ENCODE data around the gene GNAQ.

Gene GNAQ

DNA sequence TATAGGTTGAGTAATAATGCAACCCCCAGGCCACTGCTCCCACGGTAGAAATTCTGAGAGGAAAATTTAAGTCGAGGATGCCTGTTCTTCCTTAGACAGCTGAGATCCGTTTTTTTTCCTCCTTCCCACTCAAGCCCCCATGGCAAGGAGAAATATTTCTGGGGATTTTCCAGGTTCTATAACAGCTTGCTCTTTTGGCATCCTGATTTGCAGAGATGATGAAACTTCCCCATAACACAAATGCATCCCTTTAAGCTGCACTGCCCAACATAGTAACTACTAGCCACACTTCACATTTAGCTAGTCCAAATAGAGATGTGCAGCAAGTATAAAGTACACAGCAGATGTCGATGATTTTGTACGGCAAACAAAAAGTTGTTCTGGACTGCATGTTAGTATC is 351.0 kb downstream of the GNAQ start:
- Mint-ChIP-seq H3K9me3 (no peaks in the 10 kb centered on the region), H3K4me1 (no peaks in the 10 kb centered on the region), H3K4me3 (no peak overlapping the region), H3K27me3 (no peaks in the 10 kb centered on the region), H3K27ac (no peak overlapping the region), H3K36me3 (no peaks in the 10 kb centered on the region)
- CTCF ChIA-PET = no interaction called here
- no peak for DNase-seq

DNA sequence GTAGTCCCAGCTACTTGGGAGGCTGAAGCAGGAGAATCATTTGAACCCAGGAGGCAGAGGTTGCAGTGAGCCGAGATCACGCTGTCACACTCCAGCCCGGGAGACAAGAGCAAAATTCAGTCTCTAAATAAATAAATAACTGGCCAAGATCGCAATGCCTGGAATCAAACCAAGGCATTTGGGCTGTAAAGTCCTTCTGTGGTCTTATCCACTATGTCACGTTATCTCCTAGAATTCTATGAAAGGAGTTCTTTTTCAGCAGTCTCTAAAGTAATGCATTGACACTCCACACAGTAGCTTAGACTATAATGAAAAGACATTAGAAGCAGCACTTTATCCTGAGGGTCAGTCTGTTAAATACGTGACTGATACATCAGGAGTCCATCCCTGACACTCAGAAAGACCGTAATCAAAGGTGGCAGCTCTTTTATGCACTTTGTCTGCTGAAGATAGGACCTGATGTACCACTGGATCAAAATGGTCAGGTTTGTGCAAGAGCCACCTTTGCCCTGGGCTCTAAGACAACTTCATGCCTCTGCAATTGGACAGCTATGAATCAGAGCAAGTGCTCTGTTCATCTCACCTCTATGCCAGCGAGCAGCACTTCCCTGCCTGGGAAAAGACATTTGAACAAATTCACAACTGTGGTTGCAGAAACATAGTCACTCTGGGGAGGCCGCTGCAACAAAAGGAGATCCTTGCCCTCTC is 351.8 kb downstream of the GNAQ start:
- Mint-ChIP-seq H3K4me1 (no peaks in the 10 kb centered on the region), H3K9me3 (no peaks in the 10 kb centered on the region), H3K27ac (no peak overlapping the region), H3K36me3 (no peaks in the 10 kb centered on the region), H3K27me3 (no peaks in the 10 kb centered on the region), H3K4me3 (no peak overlapping the region)
- CTCF ChIA-PET = no interaction called here
- no peak for DNase-seq

DNA sequence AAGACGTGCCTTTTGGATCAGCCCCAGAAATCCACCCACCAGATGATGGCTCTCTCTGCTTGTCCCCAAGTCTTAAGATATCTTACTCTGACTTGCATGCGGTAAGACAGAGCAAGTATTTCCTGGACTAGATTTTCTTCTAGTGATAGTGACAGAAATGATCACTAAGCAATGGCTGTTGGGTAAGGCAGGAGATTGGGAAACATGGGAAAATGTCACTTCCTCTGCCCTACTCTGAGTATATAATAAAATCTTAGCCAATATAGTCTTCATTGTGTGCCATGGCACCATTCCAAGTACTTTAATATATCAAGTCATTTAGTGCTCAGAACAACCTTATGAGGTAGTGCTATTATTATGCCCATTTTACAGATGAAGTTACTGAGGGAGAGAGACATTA is 352.5 kb downstream of the GNAQ start:
- DNase-seq = no peak
- CTCF ChIA-PET = no interaction called here
- H3K27ac Mint-ChIP-seq = no peak overlapping the region
- no peak overlapping the region for H3K4me3 Mint-ChIP-seq
- no peaks in the 10 kb centered on the region for H3K36me3 Mint-ChIP-seq
- H3K27me3 Mint-ChIP-seq = peaks cover 3% of the 10 kb centered on the region
- H3K4me1 Mint-ChIP-seq = no peaks in the 10 kb centered on the region
- no peaks in the 10 kb centered on the region for H3K9me3 Mint-ChIP-seq

DNA sequence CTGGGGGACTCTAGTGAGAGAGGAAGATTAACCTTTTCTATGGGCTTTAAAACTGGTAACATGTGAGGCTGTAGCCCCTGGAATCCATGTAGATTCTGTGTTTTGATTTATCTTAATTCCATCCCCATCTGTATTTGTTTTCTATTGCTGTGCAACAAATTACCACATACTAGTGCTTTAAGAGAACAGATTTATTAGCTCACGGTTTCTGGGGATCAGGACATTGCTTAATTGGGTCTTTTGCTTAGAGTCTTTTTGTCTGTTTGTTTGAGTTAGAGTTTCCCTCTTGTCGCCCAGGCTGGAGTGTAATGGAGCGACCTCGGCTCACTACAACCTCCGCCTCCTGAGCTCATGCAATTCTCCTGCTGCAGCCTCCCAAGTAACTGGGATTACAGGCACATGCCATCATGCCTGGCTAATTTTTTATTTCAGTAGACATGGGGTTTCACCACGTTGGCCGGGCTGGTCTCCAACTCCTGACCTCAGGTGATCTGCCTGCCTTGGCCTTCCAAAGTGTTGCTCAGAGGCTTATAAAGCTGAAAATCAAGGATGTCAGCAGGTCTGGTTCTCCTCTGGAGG is 353.6 kb downstream of the GNAQ start:
- no peak for DNase-seq
- Mint-ChIP-seq H3K27me3 (peaks cover 4% of the 10 kb centered on the region), H3K27ac (no peak overlapping the region), H3K9me3 (no peaks in the 10 kb centered on the region), H3K4me3 (no peak overlapping the region), H3K36me3 (no peaks in the 10 kb centered on the region), H3K4me1 (no peaks in the 10 kb centered on the region)
- CTCF ChIA-PET = no interaction called here

DNA sequence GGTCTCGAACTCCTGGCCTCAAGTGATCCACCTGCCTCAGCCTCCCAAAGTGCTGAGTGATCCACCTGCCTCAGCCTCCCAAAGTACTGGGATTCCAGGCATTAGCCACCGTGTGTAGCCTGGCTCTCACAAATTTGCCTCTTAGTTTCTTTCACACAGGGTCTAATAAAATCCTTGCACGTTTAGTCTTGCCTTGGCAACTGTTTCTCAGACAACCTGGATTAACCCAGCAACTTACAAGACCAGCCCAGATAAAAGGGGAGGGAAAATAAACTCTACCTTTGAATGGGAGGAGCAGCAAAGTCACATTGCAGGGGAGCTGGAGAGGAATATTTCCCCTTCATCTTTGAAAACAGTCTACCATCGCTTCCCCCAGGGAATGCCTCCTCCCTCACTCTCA is 354.2 kb downstream of the GNAQ start:
- CTCF ChIA-PET = no interaction called here
- DNase-seq = no peak
- Mint-ChIP-seq H3K27me3 (peaks cover 4% of the 10 kb centered on the region), H3K4me1 (no peaks in the 10 kb centered on the region), H3K27ac (no peak overlapping the region), H3K9me3 (no peaks in the 10 kb centered on the region), H3K36me3 (no peaks in the 10 kb centered on the region), H3K4me3 (no peak overlapping the region)

DNA sequence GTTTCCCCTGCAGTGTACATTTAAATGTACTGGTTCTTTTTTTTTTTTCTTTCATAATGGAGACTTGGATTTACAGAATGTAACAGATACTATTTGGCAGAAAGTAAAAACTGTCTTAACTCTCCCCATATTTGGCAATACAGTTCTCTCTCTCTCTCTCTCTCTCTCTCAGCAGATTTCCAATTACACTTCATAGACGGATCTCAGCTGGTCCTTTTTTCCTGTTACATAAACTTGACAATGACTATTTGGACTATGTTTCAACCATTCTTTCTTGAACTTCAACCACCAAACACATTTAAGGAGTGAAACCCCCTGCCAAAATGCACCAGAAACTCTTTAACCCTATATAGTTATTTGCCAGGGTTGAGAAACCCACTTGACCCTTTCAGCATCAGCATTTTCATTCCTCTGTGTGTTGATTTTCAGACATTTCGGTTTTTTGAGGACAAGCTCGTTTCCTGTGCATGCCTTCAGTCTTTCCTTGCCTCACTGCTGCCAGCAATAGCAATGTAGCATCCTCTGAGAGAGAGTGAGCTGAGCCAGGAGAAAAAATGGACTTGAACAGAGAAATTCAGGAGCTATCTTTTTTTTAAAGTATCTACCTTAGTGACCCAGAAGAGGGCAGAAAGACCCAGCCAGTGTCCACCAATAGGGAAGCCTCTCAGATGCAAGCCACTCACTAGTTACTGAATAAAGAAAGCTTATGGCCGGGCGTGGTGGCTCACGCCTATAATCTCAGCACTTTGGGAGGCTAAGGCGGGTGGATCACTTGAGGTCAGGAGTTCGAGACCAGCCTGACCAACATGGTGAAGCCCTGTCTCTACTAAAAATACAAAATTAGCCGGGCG is 357.4 kb downstream of the GNAQ start:
- Mint-ChIP-seq H3K4me3 (no peak overlapping the region), H3K27me3 (peaks cover 12% of the 10 kb centered on the region), H3K27ac (no peak overlapping the region), H3K9me3 (no peaks in the 10 kb centered on the region), H3K4me1 (no peaks in the 10 kb centered on the region), H3K36me3 (no peaks in the 10 kb centered on the region)
- no peak for DNase-seq
- CTCF ChIA-PET = interaction anchor here (0.8 kb wide), 1 partner anchor 240 kb away, joined by 3 read pairs; no protein-coding TSS in a partner anchor

DNA sequence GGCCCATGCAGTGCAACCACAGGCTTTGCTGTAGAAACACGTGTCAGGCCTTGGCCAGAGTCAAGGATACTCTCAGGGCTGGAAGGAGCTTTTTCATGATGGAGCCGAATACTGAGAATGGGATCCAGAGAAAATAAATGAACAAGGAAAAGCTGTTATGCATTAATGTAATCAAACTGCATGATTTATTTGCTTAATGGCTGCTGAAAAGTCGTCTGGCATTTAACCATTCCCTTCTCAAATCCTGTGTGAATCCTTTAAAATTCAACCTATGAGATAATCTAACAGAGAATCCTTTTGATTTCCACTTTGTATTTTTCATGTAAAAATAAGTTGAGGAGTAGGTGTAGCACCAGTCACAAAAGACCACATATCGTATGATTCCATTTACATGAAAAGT is 359.4 kb downstream of the GNAQ start:
- no peaks in the 10 kb centered on the region for H3K9me3 Mint-ChIP-seq
- H3K27ac Mint-ChIP-seq = no peak overlapping the region
- H3K27me3 Mint-ChIP-seq = peaks cover 12% of the 10 kb centered on the region
- no peaks in the 10 kb centered on the region for H3K36me3 Mint-ChIP-seq
- CTCF ChIA-PET = no interaction called here
- no peaks in the 10 kb centered on the region for H3K4me1 Mint-ChIP-seq
- no peak for DNase-seq
- H3K4me3 Mint-ChIP-seq = no peak overlapping the region

DNA sequence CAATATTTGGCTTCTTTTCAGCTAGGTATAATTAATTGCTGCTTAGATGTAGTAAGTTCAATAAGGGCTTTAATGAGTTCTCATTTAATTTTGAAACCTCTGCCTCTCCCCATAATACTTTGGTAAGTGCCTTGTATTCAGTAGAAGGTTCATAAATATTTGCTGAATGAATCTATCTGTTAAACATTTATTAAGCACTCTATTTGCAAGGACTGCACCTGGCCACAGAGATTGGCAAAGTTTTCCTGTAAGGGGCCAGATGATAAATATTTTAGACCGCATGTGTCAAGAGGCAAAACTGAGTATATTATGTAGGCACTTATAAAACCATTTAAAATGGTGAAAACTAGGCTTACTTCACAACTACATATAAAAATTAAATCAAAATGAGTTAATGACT is 364.5 kb downstream of the GNAQ start:
- no peak overlapping the region for H3K4me3 Mint-ChIP-seq
- no peak overlapping the region for H3K27ac Mint-ChIP-seq
- no peak for DNase-seq
- H3K36me3 Mint-ChIP-seq = no peaks in the 10 kb centered on the region
- peaks cover 23% of the 10 kb centered on the region for H3K27me3 Mint-ChIP-seq
- CTCF ChIA-PET = interaction anchor here (2.6 kb wide), 1 partner anchor 85 kb away, joined by 8 read pairs; no protein-coding TSS in a partner anchor
- no peaks in the 10 kb centered on the region for H3K9me3 Mint-ChIP-seq
- H3K4me1 Mint-ChIP-seq = no peaks in the 10 kb centered on the region

Data from activated naive CD4-positive, alpha-beta T cell treated with anti-CD3 and anti-CD28 coated beads, Interleukin-2, amount 10 ng/mL, durations not matched to agents 7 days and 5 days (primary cell).